Activated CD4-positive, alpha-beta T cell treated with anti-CD3 and anti-CD28 coated beads, Interleukin-2, amount 50 U/mL, for 1 hour (primary cell): ENCODE measurements around the gene TMCO6.
A peak's percentile ranks its signal among the peaks of the same experiment; 100 is the strongest.

ENCODE experiments used
- DNase-seq: peaks from one replicate; pipeline ENCODE4 v3.0.0-alpha.2; 2020

Gene TMCO6

GRCh38 chr5:140674211-140674610 lies 35.0 kb downstream of the TMCO6 start:
- no peak for DNase-seq

- no peak for DNase-seq
Measured at GRCh38 chr5:140674629-140675028, 35.4 kb downstream of the TMCO6 start.

- DNase-seq: no peak
Measured at GRCh38 chr5:140677947-140678346, 38.7 kb downstream of the TMCO6 start.

GRCh38 chr5:140678993-140679392 lies 39.7 kb downstream of the TMCO6 start:
- no peak for DNase-seq

- DNase-seq: no peak
Measured at GRCh38 chr5:140690376-140690932, 51.2 kb downstream of the TMCO6 start.

GRCh38 chr5:140690941-140691924 lies 52.0 kb downstream of the TMCO6 start, which contains the start of the genes HARS1 and HARS2:
Gene HARS1 (minus strand): TSS chr5:140691370. CDS start chr5:140691304, 66 bp downstream.
Gene HARS2 (plus strand): TSS chr5:140691455. CDS start chr5:140691649, 194 bp downstream.
- peak; percentile 73 for DNase-seq

GRCh38 chr5:140694276-140694675 lies 55.0 kb downstream of the TMCO6 start:
- DNase-seq: no peak
